ENCODE results near the gene ZFAND5. TPM values are rescaled to one million over a fixed set of nuclear protein-coding genes. Genes with fewer than 3 reads are reported as not detected.

ZFAND5 gene
- polyA plus RNA-seq, 1 of the 3 experiments (the other 2 are of a cell fraction) = 58.8 TPM

- POLR2A ChIA-PET = interaction anchor here (1.1 kb wide), 2 partner anchors 8 to 19 kb away, joined by 3 to 6 read pairs; partner anchors contain the start of gene ZFAND5
- no peaks in the 10 kb centered on the region for H3K9me2 ChIP-seq
- H3K9me3 ChIP-seq = no peaks in the 10 kb centered on the region
- peak overlapping the region in 1 of 2 experiments; percentile 45; a peak in 2 of 4 replicates for H3K27ac ChIP-seq (ENCODE audit: low read depth in 2 of 2, low read length in 1 of 2)
- no peak overlapping the region for H2AFZ ChIP-seq (ENCODE audit: low read depth)
- H3F3A ChIP-seq (replicated peaks; ENCODE audit: insufficient read depth) = no peaks in the 10 kb centered on the region
- no peaks in the 10 kb centered on the region for H3K27me3 ChIP-seq (ENCODE audit: insufficient read depth)
- CTCF ChIA-PET = interaction anchor here (0.5 to 0.6 kb wide), 2 partner anchors 116 to 459 kb away, joined by 3 read pairs; no protein-coding TSS in a partner anchor
- TF ChIP-seq USF1 (IDR thresholded peaks at IDR 0.05; ENCODE audit: borderline replicate concordance, low read depth) = peak; percentile 71
- TF ChIP-seq MAX (IDR thresholded peaks at IDR 0.05; ENCODE audit: low read depth) = no peak
- TF ChIP-seq CTCF (IDR thresholded peaks at IDR 0.05) = no peak
- TF ChIP-seq PBX3 (IDR thresholded peaks at IDR 0.05) = peak; percentile 56
- TF ChIP-seq EP300 (IDR thresholded peaks at IDR 0.05; ENCODE audit: borderline replicate concordance in 1 of 2, low read depth in 1 of 2, low read length in 1 of 2) = peak in 1 of 2 experiments; percentile 18; a peak in 1 of 4 replicates
- TF ChIP-seq MXI1 (IDR thresholded peaks at IDR 0.05; ENCODE audit: low read depth, low read length) = no peak
- no peak for TF ChIP-seq NRF1 (IDR thresholded peaks at IDR 0.05; ENCODE audit: low read depth, low read length)
- no peak for TF ChIP-seq RCOR1 (IDR thresholded peaks at IDR 0.05; ENCODE audit: low read length)
- TF ChIP-seq ELF1 (IDR thresholded peaks at IDR 0.05) = no peak
- no peak for TF ChIP-seq RAD21 (IDR thresholded peaks at IDR 0.05; ENCODE audit: low read length)
- TF ChIP-seq CHD2 (IDR thresholded peaks at IDR 0.05; ENCODE audit: low read length, partially characterized antibody) = no peak
- no peak for TF ChIP-seq YY1 (IDR thresholded peaks at IDR 0.05; ENCODE audit: low read depth)
- no peak for TF ChIP-seq POLR2AphosphoS5 (IDR thresholded peaks at IDR 0.05; ENCODE audit: low read depth, low read length)
- TF ChIP-seq GABPA (IDR thresholded peaks at IDR 0.05; ENCODE audit: low read depth) = no peak
- peak; percentile 55 for TF ChIP-seq JUND (IDR thresholded peaks at IDR 0.05)
- no peak for TF ChIP-seq FOXM1 (IDR thresholded peaks at IDR 0.05; ENCODE audit: low read depth)
- no peak for TF ChIP-seq FOXJ3 (CRISPR knock-in tag; IDR thresholded peaks at IDR 0.05)
- TF ChIP-seq RXRA (IDR thresholded peaks at IDR 0.05; ENCODE audit: borderline replicate concordance, low read depth) = peak; percentile 34; the same call in 1 of the 2 replicates
- TF ChIP-seq EZH2phosphoT487 (IDR thresholded peaks at IDR 0.05; ENCODE audit: borderline replicate concordance, low read depth) = no peak
- TF ChIP-seq TEAD4 (IDR thresholded peaks at IDR 0.05; ENCODE audit: borderline replicate concordance, insufficient read depth) = no peak; the same call in 1 of the 2 replicates
- TF ChIP-seq TCF12 (IDR thresholded peaks at IDR 0.05) = peak; percentile 50
- peak; percentile 76 for TF ChIP-seq FOSL2 (IDR thresholded peaks at IDR 0.05; ENCODE audit: borderline replicate concordance, low read depth)
- TF ChIP-seq USF2 (IDR thresholded peaks at IDR 0.05; ENCODE audit: borderline replicate concordance, low read depth, low read length) = no peak
- no peak for TF ChIP-seq RFX5 (IDR thresholded peaks at IDR 0.05; ENCODE audit: low read length)
- TF ChIP-seq REST (IDR thresholded peaks at IDR 0.05; ENCODE audit: low read depth, low read length) = no peak
- H3K36me3 ChIP-seq (replicated peaks in 1 of 2; ENCODE audit: control insufficient read depth in 1 of 2, insufficient read depth in 2 of 2, low read length in 1 of 2) = no peaks in the 10 kb centered on the region
- no peaks in the 10 kb centered on the region for H3K4me1 ChIP-seq (ENCODE audit: control insufficient read depth in 1 of 2, insufficient read depth in 2 of 2, low read depth in 1 of 2, low read length in 1 of 2)
- H3K9ac ChIP-seq = no peak overlapping the region
- no peaks in the 10 kb centered on the region for H4K20me1 ChIP-seq (ENCODE audit: insufficient read depth)
- H3K4me3 ChIP-seq (ENCODE audit: low read depth in 2 of 2, low read length in 1 of 2) = no peak overlapping the region
- WGBS (ENCODE audit: low lambda C conversion rate) = 26% methylated on average over 7 of the region's 7 CpGs
- H3K4me2 ChIP-seq = 0 out of 2 replicates have a peak overlapping the region, but pooled peaks have one; percentile 3
- no peaks in the 10 kb centered on the region for H3K79me2 ChIP-seq (ENCODE audit: insufficient read depth)
- no peak for DNase-seq
Measured at GRCh38 chr9:72383978-72384709, 19.1 kb upstream of the ZFAND5 start.
